Fibroblast of lung (primary cell): ENCODE data around the gene DLL4.

ENCODE experiments used
- CTCF ChIP-seq, 2 donors: IDR thresholded peaks in 1 of 2; conservative IDR thresholded peaks in 1 of 2; 1 replicate in 1 of 2; 2 replicates in 1 of 2; pipeline ENCODE4 v1.5.1; 2011 to 2012; ENCODE audit warnings: low read length in 2 of 2, control low read depth in 1 of 2, inconsistent platforms in 1 of 2, low read depth in 1 of 2, mild to moderate bottlenecking in 1 of 2
- EZH2 ChIP-seq: IDR thresholded peaks from 2 replicates; pipeline ENCODE4 v1.5.1; 2012; ENCODE audit warnings: low read length, control low read depth, mild to moderate bottlenecking; ENCODE audit errors: missing control alignments

- TF ChIP-seq CTCF (conservative IDR thresholded peaks at IDR 0.05 in 1 of 2, IDR thresholded peaks at IDR 0.05 in 1 of 2; ENCODE audit: low read depth in 1 of 2, low read length in 2 of 2) = no peak
- no peak for TF ChIP-seq EZH2
These were observed 38.0 kb upstream of the DLL4 start for GRCh38 chr15:40891138-40891537.
